Activated CD8-positive, alpha-beta memory T cell treated with anti-CD3 and anti-CD28 coated beads for 1 hour (primary cell): ENCODE results near the gene PIAS2.

Source experiments
- DNase-seq, 2 donors: peaks; one replicate each; pipeline ENCODE4 v3.0.0-alpha.2; 2020; ENCODE audit warnings: low read depth in 1 of 2; ENCODE audit errors: extremely low read depth in 1 of 2

The PIAS2 gene

DNA sequence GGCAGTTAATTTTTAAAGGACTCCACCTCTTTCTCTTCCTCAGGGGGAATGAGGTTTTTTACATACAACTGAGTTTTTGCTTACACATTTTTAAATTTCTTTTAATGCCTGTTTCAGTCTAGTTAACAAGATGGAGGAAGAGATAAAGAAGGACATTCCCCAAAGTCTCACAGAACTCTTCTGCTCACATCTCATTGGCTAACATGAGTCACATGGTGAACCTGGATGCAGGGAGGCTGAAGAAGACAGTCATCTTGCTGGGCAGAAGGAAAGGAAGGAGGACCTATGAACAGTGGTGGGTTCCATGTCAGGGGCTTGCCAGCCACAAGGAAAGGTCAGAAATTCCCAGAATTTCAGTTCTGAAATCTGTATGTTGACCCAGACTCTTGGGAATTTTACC is 150.1 kb downstream of the PIAS2 start:
- DNase-seq, result no peak

DNA sequence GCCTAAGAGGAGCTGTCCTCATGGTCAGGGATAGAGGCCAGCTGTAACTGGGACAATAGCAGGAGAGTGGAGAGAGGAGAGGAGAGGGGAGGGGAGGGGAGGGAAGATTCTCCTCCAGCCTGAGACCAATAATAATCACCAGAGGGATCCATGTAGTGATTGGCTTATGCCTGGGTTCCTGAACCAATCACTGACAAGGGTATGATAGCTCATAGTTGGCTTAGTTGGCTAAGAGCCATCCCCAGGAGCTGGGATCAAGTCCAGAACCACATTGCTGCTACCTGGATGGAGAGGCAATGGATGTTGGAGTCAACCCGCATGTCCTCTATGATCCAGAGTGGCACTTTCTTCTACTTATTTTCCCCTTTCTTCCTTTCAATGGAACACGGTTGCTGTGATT is 152.7 kb downstream of the PIAS2 start:
- DNase-seq, result no peak

DNA sequence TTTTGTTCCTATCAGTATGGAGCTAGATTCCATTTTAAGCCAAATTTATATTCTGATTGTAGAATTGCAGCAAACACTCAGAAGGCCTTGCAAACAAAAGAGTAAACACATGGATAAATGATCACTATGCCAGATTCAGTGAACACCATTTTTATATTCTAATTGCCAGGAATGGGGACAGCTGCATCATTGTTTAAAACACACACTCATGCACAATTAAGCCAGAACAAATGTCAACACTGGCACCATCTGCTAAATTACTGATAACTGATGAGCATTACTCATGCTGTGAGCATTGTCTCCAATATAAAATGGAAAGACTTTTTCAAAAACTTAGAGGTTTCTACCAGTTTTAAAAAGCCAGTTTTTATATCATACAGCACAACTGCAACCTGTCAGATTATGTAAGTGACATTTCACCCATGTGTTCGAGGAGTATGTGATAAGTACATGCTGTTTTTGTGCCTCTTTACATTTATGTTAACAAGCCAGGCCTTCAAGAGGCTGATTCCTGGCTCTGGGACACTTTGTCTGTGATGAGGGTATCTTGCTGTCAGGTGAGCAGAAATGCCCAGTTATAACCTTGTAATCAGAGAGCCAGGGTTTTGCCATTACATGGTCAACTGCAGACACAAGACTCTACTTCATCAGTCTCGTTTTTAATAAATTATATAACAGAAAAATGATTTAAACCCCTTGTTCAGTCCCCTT is 156.1 kb downstream of the PIAS2 start:
- no peak for DNase-seq

DNA sequence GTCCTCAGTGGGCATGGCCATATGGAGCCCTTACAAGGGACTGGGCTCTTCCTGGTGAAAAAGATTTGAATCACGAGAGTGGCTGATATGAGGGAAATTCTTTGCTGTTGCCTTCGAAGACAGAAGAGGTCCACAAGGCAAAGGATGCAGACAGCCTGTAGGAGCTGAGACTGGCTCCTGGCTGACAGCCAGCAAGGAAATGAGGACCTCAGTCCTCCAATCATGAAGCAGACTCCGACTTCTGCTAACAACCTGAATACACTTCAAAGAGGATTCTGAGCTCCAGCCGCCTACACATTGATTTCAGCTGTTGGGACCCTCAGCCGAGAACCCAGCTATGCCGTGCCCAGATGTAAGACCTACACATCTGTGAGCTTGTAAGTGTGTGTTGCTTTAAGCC is 157.4 kb downstream of the PIAS2 start:
- no peak for DNase-seq

DNA sequence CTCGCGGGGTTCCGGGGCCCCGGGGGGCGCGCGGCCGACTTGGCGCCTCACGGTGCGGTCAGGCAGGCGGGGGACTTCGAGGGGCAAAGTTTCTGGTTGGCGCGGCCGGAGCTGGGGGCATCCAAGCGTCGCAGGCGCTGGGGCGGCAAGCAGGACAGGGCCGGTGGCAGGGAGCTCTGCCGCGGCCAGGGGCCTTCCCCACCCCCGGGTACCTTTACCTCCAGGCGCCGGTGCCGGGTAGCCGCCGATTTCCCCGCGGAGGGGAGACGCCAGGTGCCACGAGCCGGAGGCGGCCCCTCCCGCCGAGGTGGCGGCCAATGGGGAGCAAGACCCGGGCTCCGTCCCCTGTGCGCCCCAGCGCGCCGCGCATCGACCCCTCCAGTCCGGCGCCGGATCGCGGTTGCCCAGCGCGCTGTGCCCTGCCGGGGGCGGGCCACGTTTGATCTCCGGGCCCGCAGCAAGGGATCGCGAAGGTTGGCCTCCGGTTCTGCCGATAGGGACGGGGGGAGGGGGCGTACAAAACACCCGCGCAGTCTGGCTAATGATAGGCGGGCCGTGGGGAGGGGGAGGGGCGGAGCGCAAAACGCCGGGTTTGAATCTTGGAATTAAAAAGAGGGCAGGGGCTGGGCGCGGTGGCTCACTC is 160.6 kb downstream of the PIAS2 start, which contains the start of gene ST8SIA5:
Gene ST8SIA5, minus strand, starts transcription at position 495 of the 643 bp plus-strand sequence. CDS start 545 bp downstream, outside the sequence.
- no peak for DNase-seq

DNA sequence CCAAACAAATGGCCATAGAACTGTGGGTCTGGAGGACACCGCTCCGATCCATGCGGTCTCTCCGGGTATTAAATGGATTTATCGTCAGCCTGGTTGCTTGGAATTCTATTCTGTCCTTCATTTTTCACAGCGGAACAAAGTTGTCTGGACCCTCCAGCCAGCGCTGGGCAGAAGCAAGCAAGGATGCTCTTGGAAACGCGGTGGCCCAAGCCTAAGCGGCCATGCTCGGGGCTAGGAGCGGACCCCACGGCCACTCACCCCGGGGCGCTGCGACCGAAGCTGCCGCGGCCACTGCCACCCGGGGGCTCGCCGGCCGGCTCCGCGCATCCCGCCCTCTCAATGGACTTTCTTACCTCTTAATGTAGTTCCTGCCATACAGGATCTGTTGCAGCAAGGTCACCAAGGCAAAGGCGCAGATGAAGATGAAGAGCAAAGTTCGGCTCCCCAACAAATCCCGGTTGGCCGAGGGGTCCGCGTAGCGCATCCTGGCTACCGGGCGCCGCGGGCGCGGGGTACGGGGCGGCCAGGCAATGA is 161.2 kb downstream of the PIAS2 start:
- DNase-seq, result no peak

DNA sequence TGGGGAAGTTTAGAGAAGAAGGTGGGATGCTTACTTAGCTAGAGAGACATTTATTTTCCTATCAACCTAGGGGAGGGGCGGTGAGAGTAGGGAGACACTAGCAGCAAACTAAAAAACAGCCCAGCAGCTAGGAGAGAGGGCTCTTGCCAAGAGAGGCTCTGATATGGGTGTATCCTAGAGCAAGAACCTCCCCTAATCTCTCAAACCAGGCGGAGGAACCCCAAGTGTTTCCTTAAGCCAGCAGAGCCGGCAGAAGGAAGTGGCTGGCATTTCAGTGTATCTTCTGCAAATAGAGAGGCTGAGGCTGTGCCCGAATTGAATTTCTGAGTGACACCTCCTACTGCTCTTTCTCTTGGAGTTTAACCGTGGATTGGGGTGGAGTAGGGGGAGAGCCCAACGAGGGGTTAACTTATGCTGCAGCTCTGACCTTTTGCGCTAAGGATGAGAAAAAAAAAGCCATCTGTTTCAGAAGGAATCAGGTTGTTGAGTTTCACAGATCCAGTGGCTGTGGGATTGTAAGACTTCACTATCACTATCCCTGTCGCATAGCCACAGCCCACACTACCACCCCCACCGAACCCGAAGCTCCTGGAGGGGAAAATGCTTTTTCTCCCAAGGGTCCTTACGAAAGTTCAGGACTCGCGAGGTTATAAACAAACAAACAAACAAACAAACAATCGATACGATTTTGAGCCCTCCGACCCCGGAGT is 161.8 kb downstream of the PIAS2 start:
- DNase-seq, result no peak

DNA sequence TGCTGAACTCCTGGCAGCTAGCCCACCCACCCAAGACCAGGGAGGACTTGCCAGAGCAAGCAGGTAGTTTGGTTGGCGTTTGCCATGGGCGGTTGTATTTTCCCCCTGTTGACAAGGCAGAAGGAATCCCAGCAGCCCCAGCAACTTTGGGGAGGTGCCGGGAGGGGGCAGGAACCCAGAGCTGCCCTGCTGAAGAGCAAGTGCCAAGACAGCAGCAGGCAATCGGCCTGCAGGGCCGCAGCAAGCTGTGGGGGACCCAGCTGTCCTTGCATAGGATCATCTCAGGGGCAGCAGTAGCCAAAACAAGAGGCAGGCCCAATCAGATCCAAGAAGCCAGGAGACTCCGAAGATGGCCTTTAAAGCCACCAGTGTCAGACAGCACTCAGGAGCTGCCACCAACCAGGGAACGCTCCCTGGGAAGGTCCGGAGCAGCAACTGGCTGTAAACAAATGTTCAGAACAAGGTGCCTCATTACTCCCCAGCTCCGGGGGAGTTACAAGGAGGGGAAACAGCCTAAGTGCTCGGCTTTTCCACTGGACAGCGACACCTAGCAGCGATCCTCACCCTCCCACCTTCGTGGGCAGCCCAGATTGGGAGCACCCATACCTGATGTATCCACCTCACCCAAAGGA is 162.5 kb downstream of the PIAS2 start:
- DNase-seq, result no peak

DNA sequence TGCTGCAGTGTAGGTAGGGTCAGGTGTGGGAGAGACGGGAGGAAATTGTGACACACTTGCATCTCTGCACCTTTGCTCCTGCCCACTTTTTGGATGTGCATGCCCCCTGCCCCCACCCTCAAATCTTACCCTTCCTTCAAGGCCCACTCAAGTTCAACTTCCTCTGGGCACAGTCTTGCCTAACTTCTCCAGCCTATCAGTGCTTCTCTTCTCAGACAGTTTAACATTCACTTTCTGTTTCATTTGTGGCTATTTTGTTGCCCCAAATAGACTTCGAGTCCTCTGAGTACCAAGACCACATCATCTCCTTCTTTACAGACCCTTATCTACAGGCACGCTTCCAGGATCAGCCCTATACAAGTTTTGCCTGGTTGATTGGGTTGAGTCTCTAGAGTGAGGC is 163.1 kb downstream of the PIAS2 start:
- no peak for DNase-seq
